K562 (cell line): ENCODE results near the gene NIPSNAP2. TPM values are rescaled to one million over a fixed set of nuclear protein-coding genes. Genes with fewer than 3 reads are reported as not detected.

ENCODE experiments used
- ATAC-seq: fragments of 200-7000 bp; cut with Tn5 transposase; 3 replicates; pipeline ENCODE4 v1.9.1; 2020; ENCODE audit warnings: moderate library complexity
- BruUV-seq: library from RNA; stranded (reverse); fragments of 400-500 nt; replicated peaks from 2 replicates; lab custom pipeline; 2021; lab: Mats Ljungman, UMichigan
- CTCF ChIA-PET: fragments of 300-600 bp; formaldehyde crosslinking; extraction: SDS; loops from one replicate; lab custom pipeline; 2021; ENCODE audit warnings: low intra/inter-chr PET ratio; lab: Yijun Ruan, JAX
- POLR2A ChIA-PET: fragments of 300-600, 350-650 bp; sonication (Branson Sonifier 250); formaldehyde crosslinking; extraction: SDS; loops from one replicate; lab custom pipeline; 2021; ENCODE audit warnings: antibody characterized with exemption, inconsistent platforms; lab: Yijun Ruan, JAX
- DNase-seq, 4 experiments: peaks; one replicate each; pipeline versions ENCODE4 v3.0.0 to v3.0.0-alpha.2; 2011 to 2018; ENCODE audit warnings: low spot score in 3 of 4, mixed read lengths in 3 of 4; ENCODE audit errors: extremely low read depth in 1 of 4
- FAIRE-seq: peaks from 2 replicates; lab custom pipeline; 2011; peaks lifted over from hg19 to GRCh38; lab: Jason Lieb, UNC
- H2AFZ ChIP-seq: 2 replicates; pipeline ENCODE4 v1.6.0; 2011; ENCODE audit warnings: low read depth, low read length, control low read depth, inconsistent platforms
- H3K27ac ChIP-seq: fragments of 200-600 bp; 3 replicates; pipeline ENCODE4 v1.8.0; 2011; ENCODE audit warnings: low read depth, mild to moderate bottlenecking, control low read depth, inconsistent platforms, low read length, moderate library complexity, mixed read lengths; ENCODE audit errors: extremely low read depth
- H3K27me3 ChIP-seq, 2 experiments: fragments of 300-600 bp in 1 of 2; 2 replicates in 1 of 2; 3 replicates in 1 of 2; pipeline versions ENCODE4 v1.6.0 to v1.8.0; 2011; ENCODE audit warnings: inconsistent platforms in 2 of 2, low read length in 2 of 2, mild to moderate bottlenecking in 1 of 2, mixed read lengths in 1 of 2, moderate library complexity in 1 of 2; ENCODE audit not compliant: control insufficient read depth in 2 of 2, insufficient read depth in 2 of 2
- H3K36me3 ChIP-seq: fragments of 300-600 bp; 3 replicates; pipeline ENCODE4 v1.8.0; 2011; ENCODE audit warnings: mild to moderate bottlenecking, low read length, inconsistent platforms; ENCODE audit not compliant: control insufficient read depth, insufficient read depth
- H3K4me1 ChIP-seq, 2 experiments: fragments of 200-600 bp in 1 of 2; replicated peaks in 1 of 2; 2 replicates in 1 of 2; 3 replicates in 1 of 2; pipeline versions ENCODE4 v1.5.1 to v1.8.0; 2011; ENCODE audit warnings: inconsistent platforms in 2 of 2, low read length in 2 of 2, mild to moderate bottlenecking in 1 of 2, mixed read lengths in 1 of 2, moderate library complexity in 1 of 2; ENCODE audit not compliant: control insufficient read depth in 2 of 2, insufficient read depth in 2 of 2
- H3K4me2 ChIP-seq: 2 replicates; pipeline ENCODE4 v1.6.1; 2011; ENCODE audit warnings: low read length, control low read depth, inconsistent platforms, mixed read lengths; ENCODE audit not compliant: insufficient read depth
- H3K4me3 ChIP-seq: fragments of 200-600 bp; sonication (generic), shearing (Covaris generic); 2 replicates; pipeline ENCODE4 v1.5.1; 2016; ENCODE audit warnings: control low read depth, inconsistent platforms
- H3K79me2 ChIP-seq: fragments of 200-600 bp; 3 replicates; pipeline ENCODE4 v1.8.0; 2011; ENCODE audit warnings: low read length, inconsistent platforms; ENCODE audit not compliant: control insufficient read depth, insufficient read depth
- H3K9ac ChIP-seq, 2 experiments: 2 replicates each; pipeline versions ENCODE4 v1.6.0 to v1.6.1; 2011; ENCODE audit warnings: low read depth in 2 of 2, low read length in 2 of 2, control low read depth in 1 of 2, inconsistent platforms in 1 of 2, mild to moderate bottlenecking in 1 of 2, mixed read lengths in 1 of 2; ENCODE audit not compliant: insufficient read depth in 1 of 2
- H3K9me1 ChIP-seq: one replicate; pipeline ENCODE4 v1.6.0; 2011; ENCODE audit warnings: inconsistent platforms, mild to moderate bottlenecking, low read length, moderate library complexity; ENCODE audit not compliant: control insufficient read depth, insufficient read depth
- H3K9me3 ChIP-seq: replicated peaks from 2 replicates; pipeline ENCODE4 v1.5.1; 2011; ENCODE audit warnings: low read depth, low read length, inconsistent platforms; ENCODE audit not compliant: control insufficient read depth, insufficient read depth
- H4K20me1 ChIP-seq: replicated peaks from 2 replicates; pipeline ENCODE4 v1.6.1; 2011; ENCODE audit warnings: low read length, inconsistent platforms, mixed read lengths; ENCODE audit not compliant: control insufficient read depth, insufficient read depth
- ADNP ChIP-seq: fragments of 200-800 bp; sonication (Bioruptor generic); IDR thresholded peaks from 2 replicates; pipeline ENCODE4 v1.6.1; 2016; ENCODE audit warnings: missing genetic modification characterization, missing compliant biosample characterization
- CBFA2T3 ChIP-seq: fragments of 450-650 bp; IDR thresholded peaks from 2 replicates; pipeline ENCODE4 v1.6.1; 2017
- CBFB ChIP-seq: sonication (generic); formaldehyde crosslinking; IDR thresholded peaks from 2 replicates; pipeline ENCODE4 v1.4.0; 2020; ENCODE audit warnings: mild to moderate bottlenecking, missing genetic modification reagents
- EP400 ChIP-seq: fragments of 450-650 bp; IDR thresholded peaks from 2 replicates; pipeline ENCODE4 v1.6.1; 2017; ENCODE audit warnings: antibody characterized with exemption, mild to moderate bottlenecking, moderate library complexity
- EZH2 ChIP-seq: IDR thresholded peaks from 2 replicates; pipeline ENCODE4 v1.6.1; 2012; ENCODE audit warnings: low read depth, mild to moderate bottlenecking, inconsistent platforms, low read length, borderline replicate concordance
- HDGF ChIP-seq: fragments of 450-650 bp; IDR thresholded peaks from 2 replicates; pipeline ENCODE4 v1.6.1; 2016
- HOXB6 ChIP-seq: fragments of 250-450 bp; sonication (Bioruptor Pico); IDR thresholded peaks from 2 replicates; pipeline ENCODE4 v1.5.1; 2022; ENCODE audit warnings: mild to moderate bottlenecking, borderline replicate concordance
- LARP7 ChIP-seq: fragments of 450-650 bp; IDR thresholded peaks from 2 replicates; pipeline ENCODE4 v1.6.1; 2016
- MNT ChIP-seq, 2 experiments: fragments of 450-650 bp; conservative IDR thresholded peaks; 2 replicates each; pipeline ENCODE4 v1.6.1; 2017; ENCODE audit warnings: mild to moderate bottlenecking in 2 of 2, moderate library complexity in 2 of 2
- MYNN ChIP-seq, 2 experiments: sonication (generic); formaldehyde crosslinking in 1 of 2; IDR thresholded peaks; 2 replicates each; pipeline versions ENCODE4 v1.5.0 to v1.6.1; 2016 to 2020; ENCODE audit warnings: antibody characterized with exemption in 1 of 2, missing genetic modification reagents in 1 of 2
- POLR2AphosphoS5 ChIP-seq: IDR thresholded peaks from 2 replicates; pipeline ENCODE4 v1.6.1; 2011; ENCODE audit warnings: mild to moderate bottlenecking, low read depth, low read length, moderate library complexity; ENCODE audit not compliant: control insufficient read depth, insufficient read depth
- RNF2 ChIP-seq: sonication (generic); IDR thresholded peaks from 2 replicates; pipeline ENCODE4 v1.6.1; 2016
- SAP30 ChIP-seq: fragments of 200-600 bp; sonication (generic); IDR thresholded peaks from 2 replicates; pipeline ENCODE4 v1.6.1; 2012; ENCODE audit warnings: borderline replicate concordance, low read depth, mild to moderate bottlenecking, moderate library complexity, low read length, control low read depth, inconsistent platforms; ENCODE audit not compliant: insufficient read depth, poor library complexity, severe bottlenecking
- SIRT6 ChIP-seq: IDR thresholded peaks from one replicate; pipeline ENCODE4 v1.6.1; 2012; ENCODE audit warnings: low read depth, mild to moderate bottlenecking, control low read depth, inconsistent platforms, low read length, moderate library complexity
- TAF15 ChIP-seq: fragments of 200-400 bp; formaldehyde crosslinking; IDR thresholded peaks from 2 replicates; pipeline ENCODE4 v1.6.1; 2017; ENCODE audit warnings: mild to moderate bottlenecking, low read depth, low read length, moderate library complexity
- ZNF589 ChIP-seq: fragments of 200-800 bp; sonication (Bioruptor generic); IDR thresholded peaks from 2 replicates; pipeline ENCODE4 v1.6.1; 2016; ENCODE audit warnings: low read depth, missing genetic modification characterization, missing compliant biosample characterization
- WGBS: fragments of 100-300 bp; shearing (Covaris generic); methylation state at CpG from one replicate; pipeline ENCODE4 v1.1.6; 2016; ENCODE audit warnings: low coverage, mixed read lengths; ENCODE audit not compliant: insufficient coverage; ENCODE audit errors: missing lambda C conversion rate; 5-methylcytosine and 5-hydroxymethylcytosine counted together
- in situ Hi-C: fragments of 300-500 bp; cut with MboI; formaldehyde crosslinking; loops from 4 replicates; pipeline ENCODE4 v1.15.0; 2018; ENCODE audit warnings: inconsistent platforms, mixed read lengths
- intact Hi-C: fragments of 100-400 bp; cut with micrococcal nuclease; formaldehyde crosslinking; loops from 2 replicates; pipeline ENCODE4 v1.14.2; 2022
- polyA plus RNA-seq, 8 experiments: library from polyadenylated mRNA; depleted of rRNA in 4 of 8; stranded (reverse) in 5 of 8; unstranded in 3 of 8; fragments of >200 nt; fragmentation: Nextera tagmentation in 2 of 8; fragmentation: Illumina TruSeq in 1 of 8; extraction: Ambion mirVana in 2 of 8; extraction: Trizol in 1 of 8; gene quantifications; 2 replicates each; pipeline versions ENCODE4 v1.2.1 to v1.2.3, GENCODE V29; 2011 to 2014; ENCODE audit warnings: inconsistent platforms in 1 of 8, missing spikeins in 1 of 8
- total RNA-seq, 7 experiments: library from RNA; depleted of rRNA in 6 of 7; stranded (reverse); fragments of >200 nt in 6 of 7; fragmentation: Illumina TruSeq in 2 of 7; extraction: Trizol in 2 of 7; gene quantifications; 2 replicates each; pipeline versions ENCODE4 v1.2.1 to v1.2.3, GENCODE V29; 2011 to 2021; ENCODE audit warnings: low replicate concordance in 1 of 7

The NIPSNAP2 gene
- total and polyA plus RNA-seq, 9 of the 15 experiments (the other 6 are each of a cell fraction or from before 2014, with no cell fraction given): 24.9 to 107 (median 53.0) TPM

- peak; percentile 22; the same call in 1 of the 3 replicates for ATAC-seq
- Histone ChIP-seq H3K79me2 (peaks cover 40% of the 10 kb centered on the region), H3K9me1 (no peaks in the 10 kb centered on the region), H3K9ac (peak overlapping the region in 1 of 2 experiments; percentile 17; a peak in 1 of 4 replicates), H2AFZ (no peak overlapping the region), H3K27me3 (no peaks in the 10 kb centered on the region), H3K27ac (no peak overlapping the region), H3K36me3 (peaks cover 16% of the 10 kb centered on the region), H3K4me2 (no peak overlapping the region), H3K9me3 (no peaks in the 10 kb centered on the region), H3K4me3 (no peak overlapping the region), H3K4me1 (peaks cover 2 to 4% of the 10 kb centered on the region in 2 experiments; a peak in 1 of 5 replicates), H4K20me1 (no peaks in the 10 kb centered on the region)
- CTCF ChIA-PET: no interaction called here
- no peak for DNase-seq
- BruUV-seq: no TSS peak
- intact Hi-C loops: no loop called here
- POLR2A ChIA-PET: interaction anchor here (0.6 to 1.1 kb wide), 2 partner anchors 9 to 160 kb away, joined by 3 read pairs; no protein-coding TSS in a partner anchor
- TF ChIP-seq HDGF (no peak), ADNP (tag) (no peak), CBFB (CRISPR knock-in tag) (no peak)
- no peak for FAIRE-seq
- 83% methylated on average over 7 of the region's 7 CpGs for WGBS
- in situ Hi-C loops: no loop called here
Measured at GRCh38 chr7:55970561-55970960, 6.2 kb downstream of the NIPSNAP2 start.

- POLR2A ChIA-PET: interaction anchor here (1.0 to 1.1 kb wide), 2 partner anchors 10 kb away, joined by 3 to 7 read pairs; no protein-coding TSS in a partner anchor
- no peak for TF ChIP-seq EZH2
- TF ChIP-seq MNT (conservative IDR thresholded peaks at IDR 0.05): no peak
- TF ChIP-seq HOXB6: no peak
- TF ChIP-seq RNF2: no peak
- no peak for TF ChIP-seq POLR2AphosphoS5
- no peak for TF ChIP-seq LARP7
- TF ChIP-seq TAF15: no peak
- no peak for TF ChIP-seq MYNN (IDR thresholded peaks at IDR 0.05)
- TF ChIP-seq MYNN (CRISPR knock-in tag; IDR thresholded peaks at IDR 0.05): no peak
- TF ChIP-seq ZNF589 (CRISPR knock-in tag): no peak
- TF ChIP-seq SIRT6: no peak
- TF ChIP-seq SAP30: no peak
- no peak for TF ChIP-seq EP400
- TF ChIP-seq CBFA2T3: no peak
Measured at GRCh38 chr7:55970978-55971377, 6.6 kb downstream of the NIPSNAP2 start.

More at GRCh38 chr7:55970978-55971377, 6.6 kb downstream of the NIPSNAP2 start:
- H2AFZ ChIP-seq: no peak overlapping the region
- H3K9ac ChIP-seq: no peak overlapping the region
- BruUV-seq: no TSS peak
- in situ Hi-C loops (no loop called here), intact Hi-C loops (no loop called here)
- DNase-seq (no peak), ATAC-seq (no peak), FAIRE-seq (no peak)
- no peaks in the 10 kb centered on the region for H3K9me1 ChIP-seq
- H3K36me3 ChIP-seq: peaks cover 13% of the 10 kb centered on the region; the same call in 2 of the 3 replicates
- no peaks in the 10 kb centered on the region for H4K20me1 ChIP-seq
- H3K27ac ChIP-seq: no peak overlapping the region
- peaks cover 35% of the 10 kb centered on the region for H3K79me2 ChIP-seq
- H3K9me3 ChIP-seq: no peaks in the 10 kb centered on the region
- 83% methylated on average over 8 of the region's 8 CpGs for WGBS
- no peak overlapping the region for H3K4me3 ChIP-seq
- H3K4me1 ChIP-seq: no peaks in the 10 kb centered on the region; a peak in 1 of 5 replicates
- no peak overlapping the region for H3K4me2 ChIP-seq
- H3K27me3 ChIP-seq: no peaks in the 10 kb centered on the region
- CTCF ChIA-PET: no interaction called here
